ENCODE results near the gene GALR2.

The GALR2 gene

GRCh38 chr17:76102944-76103273, 28.3 kb downstream of the GALR2 start:
- DNase-seq: no peak

GRCh38 chr17:76103274-76104139, 28.9 kb downstream of the GALR2 start, which contains the start of gene EXOC7:
TSS of gene EXOC7 (minus strand) at chr17:76103787. CDS start at chr17:76103692, 95 bp downstream.
- DNase-seq: peak; percentile 92

- no peak for DNase-seq
Measured at GRCh38 chr17:76104140-76104895, 29.7 kb downstream of the GALR2 start.

GRCh38 chr17:76104896-76105231, 30.3 kb downstream of the GALR2 start:
- no peak for DNase-seq

- no peak for DNase-seq
Measured at GRCh38 chr17:76106703-76107102, 32.1 kb downstream of the GALR2 start.

GRCh38 chr17:76107509-76107908, 32.9 kb downstream of the GALR2 start:
- DNase-seq: no peak

- DNase-seq: no peak
Measured at GRCh38 chr17:76111956-76112355, 37.4 kb downstream of the GALR2 start.

- DNase-seq: no peak
Measured at GRCh38 chr17:76115138-76115754, 40.7 kb downstream of the GALR2 start.

GRCh38 chr17:76119409-76120371, 45.1 kb downstream of the GALR2 start:
- DNase-seq: no peak

- DNase-seq: no peak
Measured at GRCh38 chr17:76120658-76121008, 46.1 kb downstream of the GALR2 start.

GRCh38 chr17:76121932-76122430, 47.4 kb downstream of the GALR2 start:
- peak; percentile 33 for DNase-seq

- DNase-seq: no peak
Measured at GRCh38 chr17:76122431-76123190, 48.0 kb downstream of the GALR2 start.

GRCh38 chr17:76123191-76123499, 48.6 kb downstream of the GALR2 start:
- DNase-seq: no peak

- no peak for DNase-seq
Measured at GRCh38 chr17:76123749-76124581, 49.4 kb downstream of the GALR2 start.

- no peak for DNase-seq
Measured at GRCh38 chr17:76124582-76125390, 50.2 kb downstream of the GALR2 start.

- no peak for DNase-seq
Measured at GRCh38 chr17:76125391-76125675, 50.8 kb downstream of the GALR2 start.

GRCh38 chr17:76125922-76126321, 51.3 kb downstream of the GALR2 start:
- DNase-seq: no peak
